Measurements from ENCODE around the gene SMARCAD1. TPM values are rescaled to one million over a fixed set of nuclear protein-coding genes. Genes with fewer than 3 reads are reported as not detected.

Gene SMARCAD1
- total and polyA plus RNA-seq, 2 experiments from 2014 or later, result 23.8 to 86.2 TPM

GRCh38 chr4:94181815-94182214 is 25.9 kb upstream of the SMARCAD1 start:
- H3K36me3 ChIP-seq (ENCODE audit: insufficient read depth), result no peaks in the 10 kb centered on the region
- no peak overlapping the region for H3K27ac ChIP-seq (ENCODE audit: low read depth)
- H3K9me2 ChIP-seq (ENCODE audit: insufficient read depth), result 0 out of 2 replicates have a peak, but pooled peaks cover 7% of the 10 kb centered on the region
- H3K4me2 ChIP-seq, result no peak overlapping the region
- H3K4me3 Mint-ChIP-seq, result no peak overlapping the region
- no peaks in the 10 kb centered on the region for H3K27me3 ChIP-seq (ENCODE audit: insufficient read depth)
- 0 out of 2 replicates have a peak overlapping the region, but pooled peaks have one; percentile 35 for H2AFZ ChIP-seq
- H3K36me3 Mint-ChIP-seq (ENCODE audit: low read depth), result no peaks in the 10 kb centered on the region
- H3F3A ChIP-seq (replicated peaks; ENCODE audit: low read depth), result no peaks in the 10 kb centered on the region
- no peak for ATAC-seq
- H3K4me3 ChIP-seq, result no peak overlapping the region
- H3K4me1 Mint-ChIP-seq, result peaks cover 4% of the 10 kb centered on the region; the same call in 2 of the 3 replicates
- no peaks in the 10 kb centered on the region for H3K79me2 ChIP-seq (replicated peaks; ENCODE audit: insufficient read depth)
- no peaks in the 10 kb centered on the region for H3K4me1 ChIP-seq (ENCODE audit: insufficient read depth)
- TF ChIP-seq EZH2phosphoT487 (IDR thresholded peaks at IDR 0.05; ENCODE audit: unreplicated experiment) (no peak), ETS1 (IDR thresholded peaks at IDR 0.05) (no peak), ZNF462 (CRISPR knock-in tag; IDR thresholded peaks at IDR 0.05) (no peak), JUNB (IDR thresholded peaks at IDR 0.05; ENCODE audit: unreplicated experiment) (no peak), CREB1 (CRISPR knock-in tag; IDR thresholded peaks at IDR 0.05; ENCODE audit: low read depth) (no peak), STAT1 (IDR thresholded peaks at IDR 0.05; ENCODE audit: unreplicated experiment) (no peak)
- H4K20me1 ChIP-seq (replicated peaks; ENCODE audit: insufficient read depth), result no peaks in the 10 kb centered on the region
- H3K27ac Mint-ChIP-seq, result no peak overlapping the region
- H3K27me3 Mint-ChIP-seq (ENCODE audit: insufficient read depth, low read depth, poor library complexity), result no peaks in the 10 kb centered on the region
- DNase-seq (ENCODE audit: low spot score), result no peak
- no peaks in the 10 kb centered on the region for H3K9me3 Mint-ChIP-seq

Data from GM23338 (cell line).